ENCODE data around the gene C2CD2.

Gene C2CD2

DNA sequence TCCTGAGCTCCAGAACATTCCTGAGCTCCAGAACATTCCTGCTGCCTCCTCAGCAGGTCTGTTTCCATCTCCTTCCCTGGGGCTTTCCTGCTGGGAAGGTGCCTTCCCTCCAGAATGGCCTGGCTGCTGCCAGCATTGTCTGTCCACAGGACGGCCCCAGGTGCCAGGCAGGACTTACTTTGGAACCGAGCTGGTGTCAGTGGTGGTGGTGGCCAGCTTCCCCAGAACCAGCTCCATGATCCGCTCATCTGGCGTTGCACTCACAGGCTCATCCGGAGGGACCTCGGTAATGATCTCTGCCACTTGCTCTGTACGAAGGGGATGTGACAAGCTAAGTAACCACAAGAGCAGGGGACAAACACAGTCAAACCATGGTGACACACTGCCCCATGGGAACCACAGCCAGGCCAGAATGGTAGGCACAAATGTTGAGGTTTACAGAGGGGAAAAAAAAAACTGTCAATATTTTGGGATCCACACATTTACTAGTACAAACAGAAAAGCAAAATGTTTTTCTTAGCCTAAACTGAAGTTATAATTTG, 116.0 kb downstream of the C2CD2 start:
- Histone ChIP-seq H3K9ac (ENCODE audit: low read depth, low read length) (no peak overlapping the region), H3K4me1 (ENCODE audit: control insufficient read depth, insufficient read depth, low read length) (peaks cover 5% of the 10 kb centered on the region), H3K4me3 (ENCODE audit: low read depth, low read length) (no peak overlapping the region), H3K9me3 (ENCODE audit: control insufficient read depth, insufficient read depth, low read length) (no peaks in the 10 kb centered on the region), H3K27me3 (ENCODE audit: control insufficient read depth, insufficient read depth, low read length) (no peaks in the 10 kb centered on the region), H3K36me3 (ENCODE audit: control insufficient read depth, insufficient read depth, low read length) (peaks cover 7% of the 10 kb centered on the region)

DNA sequence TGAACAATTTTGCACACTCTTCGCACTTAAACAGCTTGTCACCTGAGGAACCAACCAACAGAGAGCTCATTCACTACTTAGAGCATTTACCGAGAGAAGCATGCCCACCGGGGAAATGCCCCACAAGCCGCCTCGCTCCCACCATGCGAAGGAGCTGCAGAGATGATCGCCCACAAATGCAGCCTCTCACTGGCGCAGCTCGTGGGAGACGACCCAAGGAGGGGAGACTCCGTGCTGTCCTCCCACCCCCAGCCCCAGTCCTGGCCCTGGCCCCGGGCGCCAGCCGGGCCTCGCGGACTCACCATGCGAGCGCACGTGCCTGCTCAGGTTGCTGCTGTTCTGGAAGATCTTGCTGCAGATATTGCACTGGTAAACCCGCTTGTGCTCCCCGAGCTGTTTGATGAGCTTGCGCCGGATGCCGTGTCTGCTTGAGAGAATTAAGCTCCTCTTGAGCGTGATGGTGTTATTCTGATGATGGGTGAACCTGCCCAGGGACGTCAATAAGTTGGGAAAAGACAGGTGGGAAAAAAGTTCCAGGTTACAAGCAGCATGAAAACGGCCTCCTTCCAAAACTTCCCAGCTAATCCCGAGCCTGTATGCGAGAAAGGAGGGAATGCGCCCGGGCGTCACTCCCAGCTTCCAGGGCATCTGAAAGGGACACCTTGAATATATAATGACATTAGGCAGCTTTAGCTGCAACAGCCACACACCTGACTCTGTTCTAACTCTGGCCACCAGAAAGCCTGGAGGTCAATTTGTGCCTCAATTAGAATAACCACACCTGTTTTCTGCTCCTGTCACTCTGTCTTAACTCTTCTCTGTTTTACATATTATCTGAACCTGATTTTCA, 117.4 kb downstream of the C2CD2 start:
- no peaks in the 10 kb centered on the region for H3K27me3 ChIP-seq (ENCODE audit: control insufficient read depth, insufficient read depth, low read length)
- H3K9me3 ChIP-seq (ENCODE audit: control insufficient read depth, insufficient read depth, low read length) = no peaks in the 10 kb centered on the region
- H3K36me3 ChIP-seq (ENCODE audit: control insufficient read depth, insufficient read depth, low read length) = peaks cover 7% of the 10 kb centered on the region
- no peak overlapping the region for H3K4me3 ChIP-seq (ENCODE audit: low read depth, low read length)
- H3K4me1 ChIP-seq (ENCODE audit: control insufficient read depth, insufficient read depth, low read length) = peaks cover 5% of the 10 kb centered on the region
- no peak overlapping the region for H3K9ac ChIP-seq (ENCODE audit: low read depth, low read length)

DNA sequence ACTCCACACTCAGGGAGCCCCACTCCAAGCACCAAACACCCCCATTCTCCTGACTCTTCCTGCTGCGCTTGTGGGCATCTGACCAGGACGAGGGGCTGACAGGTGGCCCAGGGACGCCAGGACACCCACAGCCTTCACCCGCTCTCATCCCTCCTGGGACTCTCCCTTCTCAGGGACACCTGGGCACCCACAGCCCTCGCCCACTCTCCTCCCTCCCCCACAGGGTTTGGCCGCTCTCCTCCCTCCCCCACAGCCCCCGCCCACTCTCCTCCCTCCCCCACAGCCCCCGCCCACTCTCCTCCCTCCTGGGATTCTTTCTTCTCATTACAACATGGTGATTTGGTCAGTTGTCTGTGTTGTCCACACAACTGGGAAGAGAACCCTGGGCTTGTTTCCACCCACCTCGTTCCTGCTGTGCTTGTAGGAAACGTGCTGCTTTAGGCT, 118.1 kb downstream of the C2CD2 start:
- Histone ChIP-seq H3K36me3 (ENCODE audit: control insufficient read depth, insufficient read depth, low read length) (peaks cover 7% of the 10 kb centered on the region), H3K4me3 (ENCODE audit: low read depth, low read length) (no peak overlapping the region), H3K4me1 (ENCODE audit: control insufficient read depth, insufficient read depth, low read length) (peaks cover 5% of the 10 kb centered on the region), H3K9ac (ENCODE audit: low read depth, low read length) (no peak overlapping the region), H3K9me3 (ENCODE audit: control insufficient read depth, insufficient read depth, low read length) (no peaks in the 10 kb centered on the region), H3K27me3 (ENCODE audit: control insufficient read depth, insufficient read depth, low read length) (no peaks in the 10 kb centered on the region)
